ENCODE measurements around the gene GIMAP2.

Gene GIMAP2

GRCh38 chr7:150735596-150736358 lies 50.3 kb downstream of the GIMAP2 start:
- DNase-seq, result no peak

GRCh38 chr7:150736864-150737263 lies 51.4 kb downstream of the GIMAP2 start:
- no peak for DNase-seq

GRCh38 chr7:150737265-150738055 lies 52.0 kb downstream of the GIMAP2 start, which contains the start of gene GIMAP5:
Gene GIMAP5 (plus strand): TSS chr7:150737418. CDS start chr7:150740885, 3,467 bp downstream.
- DNase-seq, result no peak

- DNase-seq, result no peak
Measured at GRCh38 chr7:150738092-150738491, 52.6 kb downstream of the GIMAP2 start.

GRCh38 chr7:150738591-150739001 lies 53.1 kb downstream of the GIMAP2 start:
- DNase-seq, result no peak

- no peak for DNase-seq
Measured at GRCh38 chr7:150739033-150739432, 53.5 kb downstream of the GIMAP2 start.

GRCh38 chr7:150740053-150740452 lies 54.5 kb downstream of the GIMAP2 start:
- DNase-seq, result no peak

- DNase-seq, result no peak
Measured at GRCh38 chr7:150742286-150742968, 56.9 kb downstream of the GIMAP2 start.
